GM19351 (cell line): ENCODE data around the gene NACC2.
A peak's percentile ranks its signal among the peaks of the same experiment; 100 is the strongest.

Source experiments
- ATAC-seq: cut with Tn5 transposase; IDR thresholded peaks from one replicate; pipeline ENCODE4 v1.9.1; 2021; ENCODE audit warnings: mild to moderate bottlenecking, moderate library complexity; ENCODE audit not compliant: unreplicated experiment

The NACC2 gene

DNA sequence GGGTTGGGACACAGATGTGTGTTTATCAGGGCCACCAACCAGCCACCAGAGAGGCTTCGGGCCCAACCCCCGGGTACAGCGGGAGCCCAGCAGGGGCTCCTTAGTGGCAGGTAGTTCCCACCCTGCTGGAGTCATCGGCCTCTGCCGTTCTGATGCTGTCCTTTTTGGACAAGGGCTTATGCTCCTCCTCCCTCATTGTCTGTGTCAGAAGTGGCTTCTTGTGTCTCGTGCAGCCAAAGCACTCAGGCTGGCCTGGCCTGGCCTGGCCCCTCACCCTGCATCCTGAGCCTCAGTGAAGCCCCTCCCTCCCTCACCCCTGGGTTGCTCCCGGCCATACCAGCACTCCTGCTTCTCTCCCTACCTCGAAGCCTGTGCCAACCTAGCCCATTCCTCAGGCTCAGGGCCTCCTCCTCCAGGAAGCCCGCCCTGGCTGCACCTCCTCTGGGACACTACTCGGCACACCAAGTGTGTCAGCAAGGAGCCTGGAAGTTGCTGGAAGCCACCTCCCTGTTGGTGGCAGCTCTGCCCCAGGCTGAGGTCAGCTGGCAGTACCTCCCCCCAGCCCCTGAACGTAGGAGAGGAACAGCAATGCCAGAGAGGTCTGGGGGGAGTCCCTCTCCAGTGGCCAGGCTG, 129.8 kb downstream of the NACC2 start:
- no peak for ATAC-seq

DNA sequence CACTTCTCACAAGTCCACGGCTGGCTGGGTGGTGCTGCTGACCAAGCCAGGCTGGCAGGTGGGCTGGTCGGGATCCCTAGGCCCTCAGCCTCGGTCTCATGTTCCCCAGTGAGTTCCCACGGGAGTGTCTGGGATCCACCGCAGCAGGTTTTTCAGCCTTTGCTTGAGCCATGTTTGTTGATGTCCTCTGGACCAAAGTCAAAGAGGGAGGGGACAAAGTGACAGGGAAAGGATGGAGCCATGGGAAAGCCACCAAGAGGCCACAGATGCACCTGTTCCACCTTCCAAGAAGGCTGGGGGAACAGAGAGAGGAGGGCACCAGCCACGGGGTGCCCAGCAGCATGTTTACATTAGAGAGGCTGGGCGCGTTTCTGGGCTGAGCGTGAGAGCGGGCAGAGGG, 131.2 kb downstream of the NACC2 start:
- ATAC-seq: no peak

DNA sequence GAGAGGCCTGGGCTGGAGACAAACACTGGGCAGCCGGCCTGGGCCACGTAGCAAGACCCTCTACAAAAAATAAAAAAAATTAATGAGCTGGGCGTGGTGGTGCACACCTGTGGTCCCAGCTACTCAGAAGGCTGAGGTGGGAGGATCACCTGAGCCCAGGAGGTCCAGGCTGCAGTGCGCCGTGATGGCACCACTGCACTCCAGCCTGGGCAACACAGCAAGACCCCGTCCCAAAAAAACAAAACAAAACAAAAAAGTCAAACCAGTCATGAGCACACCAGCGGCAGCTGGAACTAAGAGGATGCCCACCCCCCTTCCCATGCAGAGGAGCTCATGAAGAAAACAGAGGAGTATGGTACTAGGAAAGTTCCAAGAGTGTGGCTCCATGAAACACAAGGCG, 131.8 kb downstream of the NACC2 start:
- no peak for ATAC-seq

DNA sequence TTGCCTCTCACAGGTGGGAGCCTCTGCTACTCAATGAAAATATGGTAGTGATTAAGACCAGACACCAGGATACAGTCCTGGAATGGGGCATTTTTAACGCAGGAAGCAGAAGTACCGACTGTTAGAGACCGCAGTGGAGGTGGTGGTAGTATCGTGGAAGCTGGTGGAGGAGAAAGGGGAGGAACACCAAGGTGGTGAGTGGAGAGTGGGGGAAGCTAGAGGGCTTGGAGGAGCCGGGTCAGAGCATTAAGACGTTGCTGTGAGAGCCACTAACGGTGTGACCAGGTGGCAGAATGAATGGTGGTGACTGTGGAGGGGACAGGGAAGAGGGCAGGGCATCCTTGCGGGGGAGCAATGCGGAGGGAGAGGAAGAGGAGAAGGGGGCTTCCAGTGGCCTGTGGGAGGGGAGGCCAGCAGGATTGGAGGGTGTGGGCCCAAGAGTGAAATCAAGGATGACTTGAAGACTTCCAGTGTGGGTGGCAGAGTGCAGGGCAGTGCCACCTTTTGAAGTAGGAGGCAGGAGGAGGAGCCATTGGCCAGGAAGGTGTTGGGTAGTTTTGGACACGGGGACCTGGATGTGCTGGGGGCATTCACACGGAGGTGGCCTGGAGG, 132.3 kb downstream of the NACC2 start:
- ATAC-seq: no peak

DNA sequence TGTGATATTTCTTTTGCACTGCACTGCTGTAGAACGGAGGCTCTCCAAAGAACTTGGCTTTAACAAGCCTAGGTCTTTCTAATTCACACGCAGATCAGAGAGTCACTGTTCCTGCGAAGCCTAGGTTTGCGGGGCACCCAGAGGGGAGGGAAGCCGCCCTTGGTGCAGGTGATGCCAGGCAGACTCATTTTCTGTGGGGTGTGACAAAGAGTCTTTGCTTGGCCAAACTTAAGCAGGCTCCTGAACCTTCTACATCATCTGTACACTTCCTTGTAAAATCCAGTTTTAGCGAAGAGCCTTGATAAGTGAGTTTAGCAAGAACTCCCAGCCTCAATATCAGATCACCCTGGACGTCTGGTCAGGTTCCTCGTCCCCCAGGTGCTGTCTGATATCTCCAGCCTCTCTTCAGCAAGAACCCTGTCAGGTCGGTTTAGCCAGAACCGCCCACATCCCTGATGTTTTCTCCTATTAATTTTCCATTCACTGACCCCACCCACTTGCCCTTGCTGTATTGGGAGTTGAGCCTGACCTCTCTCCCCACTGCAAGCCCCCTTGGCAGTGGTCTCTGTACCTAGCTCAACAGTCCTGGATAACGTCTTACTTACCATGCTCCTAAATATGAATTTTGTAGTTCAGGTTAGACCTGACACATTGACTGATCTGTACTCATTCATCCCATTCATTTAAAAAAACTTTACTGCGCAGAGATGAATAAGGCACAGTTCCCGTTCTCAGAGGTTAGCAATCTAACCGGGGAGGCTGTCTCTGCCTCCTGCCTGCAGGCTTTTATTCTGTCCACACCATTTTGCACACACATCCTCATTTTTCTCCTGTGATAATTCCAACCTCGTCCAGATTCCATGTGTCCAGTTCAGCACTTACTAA, 133.0 kb downstream of the NACC2 start:
- no peak for ATAC-seq

DNA sequence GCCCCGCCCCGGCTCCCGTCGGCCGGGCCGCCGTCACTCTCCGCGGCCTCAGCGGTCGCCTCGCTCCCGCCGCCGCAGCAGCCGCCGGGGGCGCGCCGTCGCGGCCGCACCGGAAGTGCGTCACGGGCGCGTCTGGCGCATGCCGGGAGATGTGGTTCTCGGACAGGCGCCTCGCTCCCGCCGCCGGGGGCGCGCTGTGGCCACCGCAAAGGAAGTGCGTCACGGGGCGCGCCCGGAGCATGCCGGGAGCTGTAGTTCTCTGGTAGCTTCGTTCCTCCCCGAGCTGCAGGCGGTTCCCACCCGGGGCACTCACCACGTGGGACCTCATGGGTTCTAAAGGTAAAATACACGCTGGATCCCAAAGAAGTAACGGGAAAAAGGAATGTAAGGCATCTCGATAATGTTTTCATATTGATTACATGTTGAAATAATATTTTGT, 133.8 kb downstream of the NACC2 start, which contains the start of gene UBAC1:
Gene UBAC1, minus strand, starts transcription at position 97 of the 439 bp plus-strand sequence. CDS start 211 bp downstream, outside the sequence.
- peak; percentile 92 for ATAC-seq

DNA sequence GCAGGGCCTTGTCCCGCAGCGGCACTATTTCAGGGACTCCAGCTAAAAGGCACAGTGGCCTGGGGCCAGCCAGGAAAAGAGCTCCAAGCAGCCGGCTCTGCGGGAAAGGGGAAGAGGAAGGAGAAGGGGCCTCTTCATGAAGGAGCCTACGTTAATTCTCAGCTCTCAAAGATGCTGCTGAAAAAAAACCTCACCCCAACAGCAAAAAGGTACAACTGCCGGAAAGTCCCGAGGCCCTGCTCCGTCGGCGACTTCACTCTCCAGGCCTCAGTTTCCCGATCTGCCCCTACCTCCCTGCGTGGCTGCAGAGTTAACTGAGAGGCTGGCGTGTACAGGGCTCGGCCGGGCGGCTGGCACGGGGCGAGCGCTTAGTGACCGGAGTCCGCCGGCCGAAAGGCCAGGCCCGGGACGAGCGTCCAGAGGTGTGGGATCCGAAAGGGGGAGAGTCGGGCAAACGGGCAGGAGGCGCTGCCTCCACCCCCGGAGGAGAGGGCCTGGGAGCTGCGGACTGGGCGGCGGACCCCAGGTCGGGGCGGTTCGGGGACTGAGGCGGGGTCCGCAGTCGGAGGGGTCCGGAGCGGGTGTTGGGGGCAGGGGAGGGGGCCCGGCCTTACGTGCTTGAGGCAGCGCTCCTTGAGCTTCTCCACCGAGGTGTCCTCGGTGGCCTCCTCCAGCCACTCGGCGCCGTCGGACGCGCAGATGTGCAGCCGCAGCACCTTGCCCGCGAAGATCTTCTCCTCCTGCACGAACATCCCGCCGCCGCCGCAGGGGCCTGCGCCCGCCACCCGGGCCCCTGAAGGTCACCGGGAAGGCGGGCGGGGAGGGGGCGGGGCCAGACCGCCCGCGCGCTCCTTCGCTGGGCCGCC, 134.4 kb downstream of the NACC2 start:
- ATAC-seq: peak; percentile 4

DNA sequence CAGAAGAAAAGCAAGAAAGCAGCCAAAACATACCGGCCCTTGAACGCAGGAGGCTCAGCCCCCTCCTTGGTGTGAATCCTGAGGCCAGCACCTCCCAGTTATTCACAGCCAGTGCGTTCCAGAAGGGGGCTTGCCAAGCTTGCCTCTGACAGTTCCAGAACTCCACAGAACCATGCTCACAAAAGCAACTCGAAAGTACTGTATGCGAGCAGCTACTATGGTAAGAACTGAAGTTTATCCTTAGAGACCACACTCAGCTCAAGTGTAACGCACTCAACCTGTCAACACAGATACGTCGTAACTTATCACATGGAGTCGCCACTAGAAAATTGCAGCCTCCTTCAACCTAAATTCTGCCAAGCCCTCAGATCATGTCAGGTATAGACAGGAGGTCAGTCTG, 135.3 kb downstream of the NACC2 start:
- no peak for ATAC-seq

DNA sequence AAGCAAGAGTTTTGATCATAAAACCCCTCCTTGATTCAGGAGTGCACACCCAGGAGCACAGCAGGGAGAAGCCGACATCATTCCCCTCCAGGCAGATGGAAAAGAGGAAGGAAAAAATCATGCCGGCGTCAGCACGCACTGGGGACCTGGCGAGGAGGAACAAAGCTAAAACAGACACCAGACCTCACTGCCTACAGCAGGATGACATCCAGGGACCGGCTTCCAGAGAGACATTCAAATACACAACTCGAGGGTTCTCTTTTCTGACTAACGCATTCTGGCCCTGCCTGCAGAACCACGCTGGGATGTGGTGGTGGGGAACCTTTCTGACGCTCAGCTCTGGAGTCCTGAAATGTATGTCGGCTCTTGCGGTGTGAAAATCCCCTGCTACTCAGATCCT, 136.6 kb downstream of the NACC2 start:
- ATAC-seq: no peak

DNA sequence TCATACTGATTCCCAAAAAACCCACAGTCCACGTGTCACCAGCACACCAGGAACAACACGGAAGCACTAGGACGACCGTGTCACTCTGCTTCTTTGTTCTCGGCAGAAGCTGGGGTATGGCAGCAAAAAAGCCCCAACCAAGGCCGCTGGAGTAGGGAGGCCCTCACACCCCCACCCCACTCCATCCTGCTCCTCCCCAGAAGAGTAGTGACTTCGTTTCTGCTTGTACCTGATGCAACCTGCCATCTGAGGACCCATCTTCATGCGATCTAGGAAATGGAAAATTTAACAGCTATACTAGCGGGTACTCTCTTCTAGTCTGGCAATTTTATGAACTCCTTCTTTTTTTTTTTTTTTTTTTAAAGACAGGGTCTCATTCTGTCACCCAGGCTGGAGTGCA, 137.7 kb downstream of the NACC2 start:
- ATAC-seq: no peak

DNA sequence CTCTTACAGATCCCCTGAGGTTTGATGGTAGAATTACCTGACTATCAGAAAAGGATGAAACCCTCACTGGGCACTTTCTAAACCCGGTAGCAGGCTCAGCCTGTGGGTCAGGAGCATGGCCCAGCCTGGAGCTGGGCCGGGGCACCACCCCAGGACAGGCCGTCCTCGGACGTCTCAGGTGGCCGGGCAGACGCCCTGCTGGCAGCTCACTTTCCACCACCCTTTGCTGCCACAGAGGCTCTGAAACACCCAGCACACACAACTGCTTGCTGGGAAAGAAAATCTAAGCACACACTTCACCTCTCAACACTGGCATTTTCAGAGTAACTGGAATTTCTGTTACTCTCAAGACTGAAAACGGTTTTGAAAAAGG, 138.3 kb downstream of the NACC2 start:
- no peak for ATAC-seq
